A673 (cell line): ENCODE data around the gene ST7. TPM values are rescaled to one million over a fixed set of nuclear protein-coding genes. Genes with fewer than 3 reads are reported as not detected.

Source experiments
- BruUV-seq: library from RNA; stranded (reverse); fragments of 400-500 nt; replicated peaks from 2 replicates; lab custom pipeline; 2021; lab: Mats Ljungman, UMichigan
- CTCF ChIA-PET: fragments of 300-600 bp; sonication (Branson Sonifier 250); formaldehyde crosslinking; loops from one replicate; lab custom pipeline; 2022; ENCODE audit warnings: antibody characterized with exemption; lab: Charles Lee
- POLR2A ChIA-PET: fragments of 300-600 bp; sonication (Branson Sonifier 250); formaldehyde crosslinking; loops from one replicate; lab custom pipeline; 2022; ENCODE audit warnings: antibody characterized with exemption; ENCODE audit not compliant: low non-redundant PET; lab: Charles Lee
- DNase-seq: peaks from one replicate; pipeline ENCODE4 v3.0.0-alpha.2; 2015; ENCODE audit warnings: low spot score
- H3K27ac ChIP-seq: fragments of 200-600 bp; sonication (generic); 2 replicates; pipeline ENCODE4 v1.5.1; 2016; ENCODE audit warnings: mixed run types, low read depth, mild to moderate bottlenecking, mixed read lengths, antibody characterized with exemption, low read length; ENCODE audit not compliant: poor library complexity, severe bottlenecking
- H3K27me3 ChIP-seq: fragments of 200-600 bp; sonication (generic); replicated peaks from 2 replicates; pipeline ENCODE4 v1.6.1; 2017; ENCODE audit warnings: mixed run types, low read depth, mild to moderate bottlenecking, mixed read lengths, antibody characterized with exemption, low read length; ENCODE audit not compliant: insufficient read depth, poor library complexity
- H3K36me3 ChIP-seq: fragments of 200-600 bp; sonication (generic); 2 replicates; pipeline ENCODE4 v1.6.1; 2016; ENCODE audit warnings: mixed run types, mild to moderate bottlenecking, mixed read lengths, antibody characterized with exemption, low read length; ENCODE audit not compliant: insufficient read depth, poor library complexity, severe bottlenecking
- H3K4me1 ChIP-seq: fragments of 200-600 bp; sonication (generic); 2 replicates; pipeline ENCODE4 v1.6.1; 2017; ENCODE audit warnings: mixed run types, mild to moderate bottlenecking, mixed read lengths, antibody characterized with exemption, low read length; ENCODE audit not compliant: insufficient read depth, poor library complexity, severe bottlenecking
- H3K4me3 ChIP-seq: fragments of 200-600 bp; sonication (generic); 2 replicates; pipeline ENCODE4 v1.5.1; 2016; ENCODE audit warnings: low read depth, mixed run types, mild to moderate bottlenecking, mixed read lengths, low read length; ENCODE audit not compliant: poor library complexity, severe bottlenecking
- H3K9me3 ChIP-seq: fragments of 200-600 bp; sonication (generic); 2 replicates; pipeline ENCODE4 v1.6.1; 2016; ENCODE audit warnings: mixed run types, low read depth, mild to moderate bottlenecking, mixed read lengths, antibody characterized with exemption, low read length; ENCODE audit not compliant: poor library complexity, severe bottlenecking
- EZH2 ChIP-seq: fragments of 200-600 bp; sonication (generic); IDR thresholded peaks from 2 replicates; pipeline ENCODE4 v1.6.1; 2017; ENCODE audit warnings: borderline replicate concordance, low read depth, mild to moderate bottlenecking, mixed read lengths, antibody characterized with exemption, low read length; ENCODE audit not compliant: poor library complexity, severe bottlenecking
- intact Hi-C: fragments of 100-400 bp; cut with micrococcal nuclease; formaldehyde crosslinking; loops from one replicate; pipeline ENCODE4 v1.10.0; 2022; ENCODE audit not compliant: unreplicated experiment
- total RNA-seq: library from RNA; stranded (reverse); gene quantifications from 2 replicates; pipeline ENCODE4 v1.2.3, GENCODE V29; 2021
- TF ChIP-seq, protein P1 (sequence below): fragments of 300-800, 200-600 bp; sonication (generic); conservative IDR thresholded peaks from 2 replicates; pipeline ENCODE4 v1.5.1; 2017; ENCODE audit warnings: low read depth, mild to moderate bottlenecking, antibody characterized with exemption, low read length, moderate library complexity, mixed read lengths

Gene ST7
- total RNA-seq, 1 experiment from 2014 or later: 24.3 TPM

DNA sequence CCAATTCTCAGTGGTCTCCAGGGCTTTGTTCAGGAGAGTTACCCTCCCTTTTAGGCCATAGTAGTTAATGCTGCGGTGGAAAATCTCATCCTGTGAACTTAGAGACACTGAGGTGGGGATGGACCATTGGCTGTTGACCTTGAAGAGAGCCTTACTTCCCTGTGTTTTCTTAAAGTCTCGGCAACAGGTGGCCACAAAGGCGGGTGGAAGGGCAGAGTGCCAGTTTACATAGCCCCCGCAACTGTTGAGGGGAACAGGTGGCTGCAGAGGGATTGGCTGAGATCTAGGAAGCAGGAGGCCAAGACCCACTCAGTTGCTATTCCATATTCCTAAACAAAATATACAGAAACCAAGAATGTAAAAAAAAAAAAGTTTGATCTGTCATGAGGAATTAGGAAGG, 160.6 kb downstream of the ST7 start:
- no peaks in the 10 kb centered on the region for H3K36me3 ChIP-seq
- no peak for TF ChIP-seq EZH2
- TF ChIP-seq, protein P1, sequence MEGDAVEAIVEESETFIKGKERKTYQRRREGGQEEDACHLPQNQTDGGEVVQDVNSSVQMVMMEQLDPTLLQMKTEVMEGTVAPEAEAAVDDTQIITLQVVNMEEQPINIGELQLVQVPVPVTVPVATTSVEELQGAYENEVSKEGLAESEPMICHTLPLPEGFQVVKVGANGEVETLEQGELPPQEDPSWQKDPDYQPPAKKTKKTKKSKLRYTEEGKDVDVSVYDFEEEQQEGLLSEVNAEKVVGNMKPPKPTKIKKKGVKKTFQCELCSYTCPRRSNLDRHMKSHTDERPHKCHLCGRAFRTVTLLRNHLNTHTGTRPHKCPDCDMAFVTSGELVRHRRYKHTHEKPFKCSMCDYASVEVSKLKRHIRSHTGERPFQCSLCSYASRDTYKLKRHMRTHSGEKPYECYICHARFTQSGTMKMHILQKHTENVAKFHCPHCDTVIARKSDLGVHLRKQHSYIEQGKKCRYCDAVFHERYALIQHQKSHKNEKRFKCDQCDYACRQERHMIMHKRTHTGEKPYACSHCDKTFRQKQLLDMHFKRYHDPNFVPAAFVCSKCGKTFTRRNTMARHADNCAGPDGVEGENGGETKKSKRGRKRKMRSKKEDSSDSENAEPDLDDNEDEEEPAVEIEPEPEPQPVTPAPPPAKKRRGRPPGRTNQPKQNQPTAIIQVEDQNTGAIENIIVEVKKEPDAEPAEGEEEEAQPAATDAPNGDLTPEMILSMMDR: no peak
- intact Hi-C loops: loop anchor here (10.0 kb wide), 1 partner anchor 509 kb away; no protein-coding TSS in a partner anchor
- H3K4me3 ChIP-seq: no peak overlapping the region
- no TSS peak for BruUV-seq
- no peaks in the 10 kb centered on the region for H3K9me3 ChIP-seq
- ChIA-PET CTCF (no interaction called here), POLR2A (no interaction called here)
- H3K4me1 ChIP-seq: peaks cover 9% of the 10 kb centered on the region
- no peak overlapping the region for H3K27ac ChIP-seq
- no peaks in the 10 kb centered on the region for H3K27me3 ChIP-seq
- no peak for DNase-seq

DNA sequence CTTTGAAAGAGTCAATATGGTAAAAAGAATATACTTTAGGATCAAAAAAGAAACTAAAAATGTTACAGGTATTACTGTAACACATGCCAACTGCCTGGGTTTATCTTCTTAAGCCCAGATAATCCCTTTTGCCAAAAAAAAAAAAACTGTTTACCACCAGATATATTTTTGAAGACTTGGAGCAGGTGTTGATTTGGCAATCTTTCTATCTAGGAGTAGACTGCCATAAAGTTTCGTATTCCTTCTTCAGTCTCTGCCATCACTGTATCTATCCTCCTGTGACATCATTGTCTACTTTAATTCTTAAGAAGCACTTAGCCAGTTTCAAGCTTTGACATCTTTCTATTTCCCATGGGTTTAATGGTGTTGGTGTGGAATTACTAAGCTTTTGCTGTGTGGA, 161.0 kb downstream of the ST7 start:
- ChIA-PET POLR2A (no interaction called here), CTCF (no interaction called here)
- Histone ChIP-seq H3K4me1 (peaks cover 9% of the 10 kb centered on the region), H3K4me3 (no peak overlapping the region), H3K36me3 (no peaks in the 10 kb centered on the region), H3K27me3 (no peaks in the 10 kb centered on the region), H3K9me3 (no peaks in the 10 kb centered on the region), H3K27ac (no peak overlapping the region)
- no peak for TF ChIP-seq EZH2
- TF ChIP-seq, protein P1: no peak
- no peak for DNase-seq
- no TSS peak for BruUV-seq
- intact Hi-C loops: loop anchor here (10.0 kb wide), 1 partner anchor 509 kb away; no protein-coding TSS in a partner anchor

DNA sequence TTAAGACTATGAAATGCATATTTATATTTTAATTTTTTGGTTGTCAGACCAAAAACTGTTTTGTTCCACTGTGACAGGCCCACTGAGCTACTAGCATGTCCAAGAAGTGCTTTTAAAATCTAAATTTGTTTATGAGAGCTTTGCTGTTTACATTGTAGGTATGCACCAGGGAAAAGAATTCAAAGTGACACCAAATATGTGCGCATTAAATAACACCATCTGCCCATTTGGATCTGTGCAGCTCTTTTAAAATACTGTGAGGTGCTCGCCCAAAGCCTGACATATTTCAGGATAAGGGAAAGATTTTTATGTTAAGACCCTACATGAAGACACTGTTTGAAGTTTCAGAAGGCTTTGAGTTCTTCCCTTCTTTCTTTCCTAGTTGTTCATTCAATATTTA, 162.9 kb downstream of the ST7 start:
- DNase-seq: no peak
- CTCF ChIA-PET: no interaction called here
- intact Hi-C loops: loop anchor here (10.0 kb wide), 1 partner anchor 511 kb away; no protein-coding TSS in a partner anchor
- H3K27me3 ChIP-seq: no peaks in the 10 kb centered on the region
- H3K27ac ChIP-seq: no peak overlapping the region
- H3K4me1 ChIP-seq: no peaks in the 10 kb centered on the region
- H3K36me3 ChIP-seq: no peaks in the 10 kb centered on the region
- no peak overlapping the region for H3K4me3 ChIP-seq
- BruUV-seq: no TSS peak
- no peak for TF ChIP-seq EZH2
- TF ChIP-seq, protein P1: no peak
- POLR2A ChIA-PET: no interaction called here
- H3K9me3 ChIP-seq: no peaks in the 10 kb centered on the region
